Measurements from ENCODE around the gene PRRC2B. TPM values are rescaled to one million over a fixed set of nuclear protein-coding genes. Genes with fewer than 3 reads are reported as not detected.

The PRRC2B gene
- total RNA-seq (2022; extraction: Qiagen RNA extraction): 55.4 to 68.8 TPM (median 63.0 TPM) in 5 replicates

DNA sequence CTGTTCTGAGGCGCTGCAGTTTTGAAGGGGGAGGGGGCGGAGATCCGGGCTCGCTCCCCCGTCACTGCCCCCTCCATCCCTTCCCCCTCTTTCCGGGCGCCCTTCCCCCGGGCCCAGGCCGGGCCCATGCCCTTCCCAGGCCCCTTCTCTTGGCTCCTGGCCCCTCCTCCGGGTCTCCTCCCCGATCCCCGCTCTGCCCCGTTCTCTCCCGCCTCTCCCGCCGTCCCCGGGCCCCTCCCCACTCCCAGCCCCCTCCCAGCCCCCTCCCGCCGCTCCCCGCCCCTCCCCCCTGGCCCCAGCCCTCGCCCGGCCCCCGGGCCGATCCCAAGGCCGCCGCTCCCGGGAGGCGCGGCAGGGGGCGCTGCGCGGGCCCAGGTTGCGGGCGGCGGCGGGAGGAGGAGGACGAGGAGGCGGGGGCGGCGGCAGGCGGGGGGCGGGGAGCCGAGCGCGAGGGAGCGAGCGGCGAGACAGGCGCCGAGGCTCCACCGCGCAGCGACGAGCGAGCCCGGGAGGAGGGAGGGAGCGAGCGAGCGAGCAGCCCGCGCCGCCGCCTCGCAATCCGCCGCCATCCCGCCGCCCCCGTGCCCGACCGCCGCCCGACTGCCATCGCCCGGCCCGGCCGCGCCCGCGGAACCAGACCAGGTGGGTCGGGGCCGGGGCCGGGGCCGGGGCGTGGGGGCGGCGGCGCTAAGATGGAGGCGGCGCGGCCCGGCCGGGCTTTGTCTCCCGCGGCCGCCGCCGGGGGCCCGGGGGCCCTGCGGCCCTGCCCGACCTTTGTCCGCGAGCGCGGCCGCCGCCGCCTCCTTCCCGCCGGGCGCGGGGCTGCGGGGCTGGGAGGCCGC, at the start of gene PRRC2B:
Gene PRRC2B, plus strand, starts transcription at position 465 of the 842 bp plus-strand sequence. CDS start 36,059 bp downstream, outside the sequence.

GRCh38 chr9:131502781-131503625, 109.1 kb downstream of the PRRC2B start, which contains the start of gene POMT1:
Gene POMT1 (plus strand): TSS chr9:131502918. CDS start chr9:131504219, 1,301 bp downstream.

GRCh38 chr9:131530920-131531832, 137.3 kb downstream of the PRRC2B start, which contains the start of gene UCK1:
Gene UCK1 (minus strand): TSS chr9:131531263. CDS start chr9:131531174, 89 bp downstream.

DNA sequence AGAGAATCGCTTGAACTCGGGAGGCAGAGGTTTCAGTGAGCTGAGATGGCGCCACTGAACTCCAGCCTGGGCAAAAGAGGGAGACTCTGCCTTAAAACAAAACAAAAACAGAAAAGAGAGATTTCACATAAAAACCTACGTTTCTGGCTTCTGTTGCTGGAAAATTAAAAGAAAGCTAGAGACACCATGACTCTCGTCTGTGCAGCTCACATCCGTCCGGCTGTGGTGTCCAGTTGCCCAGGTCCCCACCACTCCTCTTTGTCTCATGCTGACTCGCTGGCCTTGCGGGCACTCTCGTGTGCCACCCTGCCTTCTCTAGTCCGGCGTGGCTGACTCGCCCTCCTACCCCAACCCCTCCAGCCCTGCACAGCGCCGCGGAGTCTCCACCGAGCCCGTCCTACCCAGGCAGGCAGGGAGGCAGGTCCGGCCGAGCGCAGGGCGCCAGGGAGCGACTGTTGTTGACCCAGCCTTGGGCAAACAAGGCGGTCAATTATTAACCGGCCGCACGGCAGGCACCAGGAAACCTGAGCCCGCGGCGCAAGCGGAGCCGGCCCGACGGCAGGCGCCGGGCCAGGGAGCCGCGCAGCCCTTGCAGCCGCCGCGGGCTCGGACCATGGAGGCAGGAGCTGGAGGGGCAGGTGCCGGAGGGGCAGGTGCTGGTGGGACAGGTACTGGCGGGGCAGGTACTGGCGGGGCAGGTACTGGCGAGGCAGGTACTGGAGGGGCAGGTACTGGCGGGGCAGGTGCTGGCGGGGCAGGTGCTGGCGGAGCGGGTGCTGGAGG, 151.3 kb downstream of the PRRC2B start, which contains the start of gene PRRT1B:
Gene PRRT1B, plus strand, starts transcription at position 521 of the 783 bp plus-strand sequence. Its CDS starts 93 bp downstream, at position 614.

Other genes starting within 250 kb of the PRRC2B start
- 0.21 to 0.32 TPM (median 0.28 TPM) in 5 replicates for gene FAM78A, start 117.6 kb upstream of the PRRC2B start, total RNA-seq (2022; extraction: Qiagen RNA extraction)
- gene PLPP7, start 104.4 kb upstream of the PRRC2B start, total RNA-seq (2022; extraction: Qiagen RNA extraction): 0.11 TPM in 1 of 5 replicates, not detected in the others
- gene POMT1, start 108.8 kb downstream of the PRRC2B start, total RNA-seq (2022; extraction: Qiagen RNA extraction): 16.2 to 17.4 TPM (median 16.3 TPM) in 5 replicates
- 20.2 to 22.5 TPM (median 21.2 TPM) in 5 replicates for gene UCK1, start 137.2 kb downstream of the PRRC2B start, total RNA-seq (2022; extraction: Qiagen RNA extraction)
- gene PRRT1B, start 151.4 kb downstream of the PRRC2B start, total RNA-seq (2022; extraction: Qiagen RNA extraction): 0.26 to 0.44 TPM (median 0.30 TPM) in 5 replicates